GM18907 (cell line): ENCODE results near the gene NOS3.
"Not testable (repeated sequence)": the region's sequence is repeated elsewhere in the genome, so short reads cannot be mapped to it uniquely, and the experiment has no call there.

Experiments used
- ATAC-seq: cut with Tn5 transposase; IDR thresholded peaks from one replicate; pipeline ENCODE4 v1.9.1; 2021; ENCODE audit warnings: mild to moderate bottlenecking, moderate library complexity; ENCODE audit not compliant: unreplicated experiment

The NOS3 gene

GRCh38 chr7:150997817-150998216 lies 7.0 kb downstream of the NOS3 start:
- no peak for ATAC-seq

- ATAC-seq, result no peak
Observed at GRCh38 chr7:150998341-150998740, 7.5 kb downstream of the NOS3 start.

GRCh38 chr7:150999001-150999400 lies 8.2 kb downstream of the NOS3 start:
- ATAC-seq, result no peak

- ATAC-seq, result no peak
Observed at GRCh38 chr7:150999497-151000230, 8.8 kb downstream of the NOS3 start.

GRCh38 chr7:151000897-151001495 lies 10.2 kb downstream of the NOS3 start:
- no peak for ATAC-seq

- no peak for ATAC-seq
Observed at GRCh38 chr7:151001546-151001945, 10.7 kb downstream of the NOS3 start.

GRCh38 chr7:151003572-151003971 lies 12.8 kb downstream of the NOS3 start:
- ATAC-seq, result no peak

- no peak for ATAC-seq
Observed at GRCh38 chr7:151005566-151005965, 14.7 kb downstream of the NOS3 start.

GRCh38 chr7:151006590-151007300 lies 15.9 kb downstream of the NOS3 start:
- no peak for ATAC-seq

GRCh38 chr7:151007469-151007898 lies 16.7 kb downstream of the NOS3 start:
- no peak for ATAC-seq

GRCh38 chr7:151008143-151008510 lies 17.3 kb downstream of the NOS3 start:
- ATAC-seq, result no peak

- ATAC-seq, result peak; percentile 84
Observed at GRCh38 chr7:151008511-151009323, 17.9 kb downstream of the NOS3 start.

- ATAC-seq, result no peak
Observed at GRCh38 chr7:151009327-151010036, 18.7 kb downstream of the NOS3 start.

GRCh38 chr7:151010037-151010306 lies 19.2 kb downstream of the NOS3 start:
- no peak for ATAC-seq

GRCh38 chr7:151010307-151011096 lies 19.7 kb downstream of the NOS3 start:
- no peak for ATAC-seq

- ATAC-seq, result no peak
Observed at GRCh38 chr7:151011097-151011409, 20.2 kb downstream of the NOS3 start.

- ATAC-seq, result not testable (repeated sequence)
Observed at GRCh38 chr7:151011616-151012015, 20.8 kb downstream of the NOS3 start.

- no peak for ATAC-seq
Observed at GRCh38 chr7:151012031-151012692, 21.3 kb downstream of the NOS3 start.

GRCh38 chr7:151012911-151013347 lies 22.1 kb downstream of the NOS3 start:
- ATAC-seq, result no peak

- no peak for ATAC-seq
Observed at GRCh38 chr7:151013356-151013732, 22.5 kb downstream of the NOS3 start.
